B cell (primary cell): ENCODE measurements around the gene DUSP16. TPM values are rescaled to one million over a fixed set of nuclear protein-coding genes. Genes with fewer than 3 reads are reported as not detected.
"Not testable (repeated sequence)": the region's sequence is repeated elsewhere in the genome, so short reads cannot be mapped to it uniquely, and the experiment has no call there.

Experiments
- ATAC-seq: fragments of 200-7000 bp; cut with Tn5 transposase; one replicate; pipeline ENCODE4 v1.10.0; 2021; ENCODE audit warnings: low read depth, mild to moderate bottlenecking, moderate number of reproducible peaks, moderate library complexity
- CTCF ChIA-PET: fragments of 350-600 bp; sonication (Branson Sonifier 250); formaldehyde crosslinking; loops from one replicate; lab custom pipeline; 2021; ENCODE audit warnings: antibody characterized with exemption, inconsistent platforms; lab: Charles Lee
- POLR2A ChIA-PET: fragments of 350-600 bp; sonication (Branson Sonifier 250); formaldehyde crosslinking; loops from one replicate; lab custom pipeline; 2021; ENCODE audit warnings: antibody characterized with exemption; lab: Charles Lee
- DNase-seq: peaks from one replicate; pipeline ENCODE4 v3.0.0; 2013
- H2AFZ ChIP-seq: 2 replicates; pipeline ENCODE4 v1.6.1; 2012; ENCODE audit warnings: mild to moderate bottlenecking, low read depth, low read length; ENCODE audit not compliant: insufficient read depth, poor library complexity, severe bottlenecking
- H3K27ac ChIP-seq, 2 donors: 1 replicate in 1 of 2; 2 replicates in 1 of 2; pipeline ENCODE4 v1.5.1; 2012 to 2013; ENCODE audit warnings: low read length in 2 of 2, mild to moderate bottlenecking in 2 of 2, moderate library complexity in 1 of 2
- H3K27me3 ChIP-seq, 4 experiments: fragments of 200-600 bp in 1 of 4; sonication (generic) in 1 of 4; replicated peaks in 1 of 4; 1 replicate in 2 of 4; 2 replicates in 2 of 4; pipeline versions ENCODE4 v1.6.1 to v1.7.0; 2013 to 2016; ENCODE audit warnings: low read length in 3 of 4, mild to moderate bottlenecking in 2 of 4, mixed read lengths in 1 of 4, moderate library complexity in 1 of 4; ENCODE audit not compliant: insufficient read depth in 4 of 4, control insufficient read depth in 3 of 4; ENCODE audit errors: control extremely low read depth in 1 of 4
- H3K36me3 ChIP-seq, 2 experiments: replicated peaks in 1 of 2; 1 replicate in 1 of 2; 2 replicates in 1 of 2; pipeline versions ENCODE4 v1.6.1 to v1.7.1; 2013; ENCODE audit warnings: low read length in 1 of 2; ENCODE audit not compliant: insufficient read depth in 2 of 2, control insufficient read depth in 1 of 2; ENCODE audit errors: control extremely low read depth in 1 of 2, extremely low read depth in 1 of 2
- H3K4me1 ChIP-seq, 2 donors: fragments of 200-600 bp in 1 of 2; sonication (generic) in 1 of 2; 1 replicate in 1 of 2; 2 replicates in 1 of 2; pipeline versions ENCODE4 v1.5.1 to v1.6.1; 2013 to 2017; ENCODE audit warnings: low read length in 2 of 2; ENCODE audit not compliant: control insufficient read depth in 2 of 2, insufficient read depth in 2 of 2
- H3K4me2 ChIP-seq: replicated peaks from 2 replicates; pipeline ENCODE3; 2012; ENCODE audit warnings: mild to moderate bottlenecking, low read depth, low read length; ENCODE audit not compliant: poor library complexity, severe bottlenecking
- H3K4me3 ChIP-seq, 5 experiments: fragments of 200-600 bp in 1 of 5; sonication (generic) in 1 of 5; 1 replicate in 3 of 5; 2 replicates in 2 of 5; pipeline versions ENCODE4 v1.5.1 to v1.7.0; 2011 to 2016; ENCODE audit warnings: low read length in 4 of 5, mild to moderate bottlenecking in 4 of 5, low read depth in 2 of 5, control low read depth in 1 of 5, moderate library complexity in 1 of 5; ENCODE audit not compliant: insufficient read depth in 1 of 5; ENCODE audit errors: control extremely low read depth in 1 of 5, extremely low read depth in 1 of 5
- H3K79me2 ChIP-seq: fragments of 200-600 bp; sonication (generic); one replicate; pipeline ENCODE4 v1.6.0; 2016; ENCODE audit warnings: low read length; ENCODE audit not compliant: control insufficient read depth, insufficient read depth
- H3K9ac ChIP-seq: fragments of 200-600 bp; sonication (generic); 2 replicates; pipeline ENCODE4 v1.6.1; 2017; ENCODE audit warnings: mild to moderate bottlenecking, low read length, moderate library complexity
- H3K9me3 ChIP-seq, 3 donors: one replicate each; pipeline versions ENCODE4 v1.6.1 to v1.7.1; 2013; ENCODE audit warnings: low read length in 2 of 3; ENCODE audit not compliant: control insufficient read depth in 2 of 3, insufficient read depth in 1 of 3; ENCODE audit errors: control extremely low read depth in 1 of 3
- H4K20me1 ChIP-seq: 2 replicates; pipeline ENCODE4 v1.6.0; 2012; ENCODE audit warnings: mild to moderate bottlenecking, low read length; ENCODE audit not compliant: insufficient read depth, control insufficient read depth, poor library complexity, severe bottlenecking
- H3K27ac Mint-ChIP-seq: one replicate; pipeline ENCODE4 v1.8.0; 2021; ENCODE audit warnings: mixed read lengths
- H3K27me3 Mint-ChIP-seq: one replicate; pipeline ENCODE4 v1.8.0; 2021; ENCODE audit warnings: mixed read lengths
- H3K4me1 Mint-ChIP-seq: one replicate; pipeline ENCODE4 v1.8.0; 2021; ENCODE audit warnings: mixed read lengths
- H3K4me3 Mint-ChIP-seq: one replicate; pipeline ENCODE4 v1.8.0; 2021; ENCODE audit warnings: mixed read lengths
- H3K9me3 Mint-ChIP-seq: one replicate; pipeline ENCODE4 v1.8.0; 2022; ENCODE audit warnings: mixed read lengths; ENCODE audit not compliant: insufficient read depth
- CTCF ChIP-seq: fragments of 200-600 bp; IDR thresholded peaks from one replicate; pipeline ENCODE4 v1.8.0; 2022; ENCODE audit warnings: antibody characterized with exemption, mild to moderate bottlenecking
- EZH2 ChIP-seq: IDR thresholded peaks from 2 replicates; pipeline ENCODE4 v1.6.1; 2012; ENCODE audit warnings: borderline replicate concordance, low read depth, mild to moderate bottlenecking, moderate library complexity, low read length; ENCODE audit not compliant: insufficient read depth, poor library complexity, severe bottlenecking
- WGBS: methylation state at CpG from one replicate; pipeline ENCODE4 v1.1.5; 2013; ENCODE audit warnings: missing lambda C conversion rate; ENCODE audit not compliant: insufficient coverage; 5-methylcytosine and 5-hydroxymethylcytosine counted together
- intact Hi-C: fragments of 100-400 bp; cut with micrococcal nuclease; formaldehyde crosslinking; loops from one replicate; pipeline ENCODE4 v1.10.0; 2022
- polyA plus RNA-seq: library from polyadenylated mRNA; depleted of rRNA; stranded (reverse); fragments of >200 nt; gene quantifications from 2 replicates; pipeline ENCODE4 v1.2.3, GENCODE V29; 2012
- total RNA-seq, 2 donors: library from RNA; stranded (reverse); fragments of 120-200 nt in 1 of 2; gene quantifications; 1 replicate in 1 of 2; 2 replicates in 1 of 2; pipeline versions ENCODE4 v1.2.3 to v1.2.4, GENCODE V29; 2013 to 2022

DUSP16 gene
- total and polyA plus RNA-seq, 2 donors (not counting 1 experiment from before 2014, with no cell fraction given) = 0.37 to 5.6 TPM

- ChIA-PET CTCF (no interaction called here), POLR2A (no interaction called here)
- DNase-seq (no peak), ATAC-seq (no peak)
- Mint-ChIP-seq H3K27ac (no peak overlapping the region), H3K4me3 (no peak overlapping the region), H3K4me1 (no peaks in the 10 kb centered on the region), H3K27me3 (peaks cover 15% of the 10 kb centered on the region), H3K9me3 (peaks cover 2% of the 10 kb centered on the region)
- Histone ChIP-seq H3K9ac (no peak overlapping the region), H3K27me3 (peaks cover 0 to 7% (median 2%) of the 10 kb centered on the region in 4 experiments), H3K4me2 (no peak overlapping the region), H3K4me3 (no peak overlapping the region), H3K79me2 (no peaks in the 10 kb centered on the region), H2AFZ (no peak overlapping the region), H3K4me1 (no peaks in the 10 kb centered on the region), H3K9me3 (no peaks in the 10 kb centered on the region), H3K36me3 (no peaks in the 10 kb centered on the region), H3K27ac (no peak overlapping the region), H4K20me1 (no peaks in the 10 kb centered on the region)
- 96% methylated on average over 5 of the region's 6 CpGs for WGBS
- no peak for TF ChIP-seq EZH2
- TF ChIP-seq CTCF = no peak
- intact Hi-C loops = no loop called here
These were observed 28.3 kb upstream of the DUSP16 start for GRCh38 chr12:12590961-12591360.

GRCh38 chr12:12588436-12588835, 25.8 kb upstream of the DUSP16 start:
- H3K4me1 ChIP-seq, H4K20me1 ChIP-seq, H3K4me1 Mint-ChIP-seq, H3K9me3 ChIP-seq, H3K27ac ChIP-seq, POLR2A ChIA-PET, H3K4me3 Mint-ChIP-seq, H3K36me3 ChIP-seq, H3K9ac ChIP-seq, ATAC-seq, CTCF ChIA-PET, H2AFZ ChIP-seq, H3K9me3 Mint-ChIP-seq, DNase-seq, H3K4me2 ChIP-seq, H3K79me2 ChIP-seq, intact Hi-C loops, H3K27ac Mint-ChIP-seq, H3K27me3 ChIP-seq, H3K4me3 ChIP-seq: not testable (repeated sequence)
- H3K27me3 Mint-ChIP-seq = peaks cover 15% of the 10 kb centered on the region
- WGBS = 100% methylated on average over 1 of the region's 3 CpGs
